ENCODE data around the gene HBZ.
"Not testable (repeated sequence)": the region's sequence is repeated elsewhere in the genome, so short reads cannot be mapped to it uniquely, and the experiment has no call there.

Gene HBZ

DNA sequence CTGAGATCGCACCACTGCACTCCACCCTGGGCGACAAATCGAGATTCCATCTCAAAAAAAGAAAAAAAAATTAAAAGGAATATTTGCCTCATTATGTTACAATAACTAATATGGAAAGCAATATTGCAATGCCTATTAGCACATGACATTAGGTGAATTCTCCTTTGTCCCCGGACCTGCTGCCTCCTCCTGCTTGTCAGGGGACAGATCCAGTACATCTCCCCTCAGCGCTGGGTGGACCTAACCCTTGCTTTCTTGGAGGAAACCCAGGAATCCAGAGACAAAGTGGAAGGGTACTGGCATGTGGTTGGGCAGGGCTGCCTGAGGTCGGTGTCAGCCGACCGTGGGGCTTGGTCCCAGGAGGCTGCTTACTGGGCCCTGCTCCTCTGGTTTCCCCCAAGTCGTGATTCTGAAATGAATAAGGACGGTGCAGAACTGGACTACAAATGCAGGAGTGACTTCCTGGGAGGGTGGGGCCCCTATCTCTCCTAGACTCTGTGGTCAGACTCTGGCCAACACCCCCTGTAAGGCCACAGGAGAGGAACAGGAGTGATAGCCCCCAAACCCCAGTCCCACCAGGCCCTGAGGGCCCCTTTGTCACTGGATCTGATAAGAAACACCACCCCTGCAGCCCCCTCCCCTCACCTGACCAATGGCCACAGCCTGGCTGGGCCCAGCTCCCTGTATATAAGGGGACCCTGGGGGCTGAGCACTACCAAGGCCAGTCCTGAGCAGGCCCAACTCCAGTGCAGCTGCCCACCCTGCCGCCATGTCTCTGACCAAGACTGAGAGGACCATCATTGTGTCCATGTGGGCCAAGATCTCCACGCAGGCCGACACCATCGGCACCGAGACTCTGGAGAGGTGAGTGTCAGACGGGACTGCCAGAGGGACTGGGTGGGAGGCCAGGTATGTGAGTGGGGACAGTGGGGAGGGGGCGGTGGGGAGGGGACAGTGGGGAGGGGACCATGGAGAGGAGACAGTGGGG, at the start of gene HBZ:
Gene HBZ (plus strand): TSS at position 504 of the 988 bp plus-strand sequence. CDS start 266 bp downstream, at position 770.
- DNase-seq, result no peak

DNA sequence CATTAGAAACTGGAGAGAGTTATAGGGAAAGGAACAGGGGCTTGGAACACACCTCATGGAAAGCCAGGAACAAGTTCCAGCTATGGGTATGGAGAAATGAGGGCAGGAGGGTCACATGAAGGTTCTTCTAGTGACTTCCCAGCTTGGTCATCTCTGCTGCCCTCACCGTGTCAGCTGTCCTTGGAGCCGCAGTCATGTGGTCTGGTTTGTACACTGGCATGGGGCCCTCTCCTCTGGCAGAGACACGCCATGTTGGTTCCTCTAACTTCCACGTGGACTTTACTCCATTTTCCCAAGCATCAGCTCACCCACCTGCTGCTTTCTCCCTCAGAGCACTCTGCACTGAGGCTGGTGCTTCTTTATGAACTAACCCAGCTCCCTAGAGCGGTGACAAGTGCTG, 48.1 kb upstream of the HBZ start:
- DNase-seq, result no peak

DNA sequence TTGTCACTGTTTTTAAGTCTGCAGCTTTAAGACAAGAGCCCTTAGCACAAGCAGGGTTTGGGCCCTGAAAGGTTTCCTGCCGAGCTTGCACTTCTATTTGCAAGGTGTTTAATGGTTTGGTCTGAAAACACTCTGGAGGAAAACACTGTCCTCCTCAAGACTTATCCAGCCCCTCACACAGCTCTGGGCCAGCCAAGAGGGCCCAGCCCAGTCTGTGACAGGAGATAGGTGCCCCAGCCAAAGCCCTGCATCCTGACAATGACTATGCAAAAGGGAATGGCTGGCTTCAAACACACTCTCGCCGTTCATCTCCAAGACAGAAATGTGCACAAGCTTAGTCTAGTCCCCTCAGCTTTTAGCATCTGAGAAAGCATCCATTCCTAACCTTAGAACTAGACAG, 47.5 kb upstream of the HBZ start:
- no peak for DNase-seq

DNA sequence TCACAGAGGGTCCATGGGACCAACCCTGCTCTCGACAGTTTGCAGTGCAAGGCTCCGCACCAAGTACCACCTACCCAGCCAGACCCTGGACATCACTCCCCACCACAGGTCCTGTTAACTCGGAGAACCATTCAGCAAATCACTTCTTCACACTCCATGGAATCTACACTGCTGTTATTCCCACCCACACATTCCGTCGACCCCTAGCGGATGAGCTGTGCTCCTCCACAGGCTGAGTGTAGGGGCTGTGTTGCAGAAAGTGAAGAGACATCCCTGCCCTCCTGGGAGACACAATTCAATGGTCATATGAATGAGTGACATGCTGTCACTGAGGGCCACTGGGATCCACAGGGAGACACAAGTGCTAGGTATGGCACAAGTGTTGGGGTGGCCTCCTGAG, 46.9 kb upstream of the HBZ start:
- DNase-seq, result no peak

DNA sequence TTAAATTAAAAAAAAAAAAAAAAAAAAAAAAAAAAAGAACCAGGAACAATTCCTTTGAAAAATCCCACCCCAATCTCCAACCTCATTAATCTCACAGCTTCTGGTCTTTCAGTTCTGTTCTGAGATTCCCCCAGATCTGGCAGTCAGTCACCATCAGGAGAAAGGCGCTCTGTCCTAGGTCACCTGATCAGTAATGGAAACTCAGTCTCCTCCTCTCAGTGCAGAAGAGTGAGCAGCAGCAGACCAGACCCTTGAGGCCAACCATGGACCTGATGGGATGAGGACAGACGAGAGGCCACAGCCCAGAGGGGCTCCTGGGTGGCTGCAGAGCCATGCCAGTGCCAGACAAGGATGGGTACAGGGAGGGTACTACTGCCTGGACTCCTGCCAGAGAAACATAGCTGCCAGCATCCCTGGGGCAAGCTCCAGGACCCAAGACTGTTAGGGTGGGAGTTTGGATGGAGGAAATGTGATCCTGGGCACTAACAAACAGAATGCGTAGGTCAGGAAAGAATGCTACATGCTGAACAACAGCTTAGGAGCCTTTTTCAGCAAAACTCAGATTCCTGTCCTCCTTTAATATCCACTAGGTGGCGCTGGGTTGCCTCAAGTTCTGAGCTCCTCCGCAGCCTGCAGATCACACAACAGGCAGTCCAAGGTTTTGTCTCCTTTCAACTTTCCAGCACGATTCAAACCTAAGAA, 45.7 kb upstream of the HBZ start:
- DNase-seq, result no peak

DNA sequence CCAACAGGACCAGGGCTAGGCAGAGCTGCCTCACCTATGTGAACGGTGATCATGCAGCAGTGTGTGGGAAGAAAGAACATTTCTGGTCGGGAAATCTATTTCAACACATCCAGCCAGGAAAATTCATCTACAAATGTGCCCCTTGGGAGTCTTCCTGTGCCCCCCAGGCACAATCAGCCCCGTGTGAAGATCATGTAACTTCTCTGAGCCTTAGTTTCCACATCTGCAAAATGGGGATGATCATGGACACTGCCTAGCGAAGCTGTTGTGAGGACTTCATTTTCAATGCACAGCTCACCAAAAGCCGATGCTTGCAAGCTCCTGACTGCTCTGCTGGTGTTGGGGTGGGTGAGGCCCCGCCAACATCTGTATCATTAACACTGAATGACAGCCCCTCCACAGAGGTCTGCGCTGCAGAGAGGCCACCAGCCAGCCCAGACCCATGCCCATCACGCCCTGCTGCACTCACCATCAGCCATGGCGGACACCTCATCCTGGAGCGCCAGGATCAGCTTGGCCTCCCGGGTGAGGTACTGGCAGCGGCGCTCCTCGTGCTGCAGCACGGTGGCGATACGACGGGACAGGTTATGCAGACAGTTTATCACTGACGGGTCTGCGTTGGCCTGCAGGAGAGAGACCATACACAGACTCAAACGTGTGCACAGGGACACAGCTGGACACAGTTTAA, 40.1 kb upstream of the HBZ start:
- DNase-seq, result no peak

DNA sequence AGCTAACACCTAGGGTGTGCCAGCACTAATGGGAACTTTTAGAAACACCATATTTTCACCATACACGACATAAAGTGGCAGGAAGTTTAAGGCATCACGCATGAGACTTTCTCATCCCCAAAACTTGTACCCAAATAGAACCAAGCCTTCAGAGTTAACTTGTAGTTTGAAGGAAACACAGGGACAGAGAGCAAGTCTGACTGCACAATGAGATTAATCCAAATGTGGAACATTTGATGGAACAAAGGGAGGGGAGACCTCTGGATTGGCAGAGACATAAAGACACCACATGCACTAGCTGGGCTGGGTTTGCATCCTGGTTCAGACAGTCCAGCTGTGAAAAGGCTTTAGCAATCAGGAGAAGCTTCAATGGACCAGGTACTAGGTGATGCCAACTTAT, 38.1 kb upstream of the HBZ start:
- DNase-seq, result no peak

DNA sequence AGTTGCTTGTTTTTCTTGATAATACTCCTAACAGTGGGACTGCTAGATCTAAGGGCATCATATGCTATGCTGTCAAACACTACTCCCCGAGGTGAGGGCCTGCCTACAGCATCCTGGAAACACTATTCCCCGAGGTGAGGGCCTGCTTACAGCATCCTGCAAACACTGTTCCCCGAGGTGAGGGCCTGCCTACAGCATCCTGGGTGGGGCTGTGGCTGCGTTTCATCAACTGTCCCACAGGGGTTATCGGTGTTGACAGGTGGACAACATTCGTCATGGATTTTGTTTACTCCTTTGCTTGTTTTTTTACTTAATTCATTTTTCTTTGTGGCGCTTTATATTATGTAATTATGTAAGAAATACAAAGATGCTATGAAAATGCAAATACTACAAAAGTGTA, 36.4 kb upstream of the HBZ start:
- no peak for DNase-seq

DNA sequence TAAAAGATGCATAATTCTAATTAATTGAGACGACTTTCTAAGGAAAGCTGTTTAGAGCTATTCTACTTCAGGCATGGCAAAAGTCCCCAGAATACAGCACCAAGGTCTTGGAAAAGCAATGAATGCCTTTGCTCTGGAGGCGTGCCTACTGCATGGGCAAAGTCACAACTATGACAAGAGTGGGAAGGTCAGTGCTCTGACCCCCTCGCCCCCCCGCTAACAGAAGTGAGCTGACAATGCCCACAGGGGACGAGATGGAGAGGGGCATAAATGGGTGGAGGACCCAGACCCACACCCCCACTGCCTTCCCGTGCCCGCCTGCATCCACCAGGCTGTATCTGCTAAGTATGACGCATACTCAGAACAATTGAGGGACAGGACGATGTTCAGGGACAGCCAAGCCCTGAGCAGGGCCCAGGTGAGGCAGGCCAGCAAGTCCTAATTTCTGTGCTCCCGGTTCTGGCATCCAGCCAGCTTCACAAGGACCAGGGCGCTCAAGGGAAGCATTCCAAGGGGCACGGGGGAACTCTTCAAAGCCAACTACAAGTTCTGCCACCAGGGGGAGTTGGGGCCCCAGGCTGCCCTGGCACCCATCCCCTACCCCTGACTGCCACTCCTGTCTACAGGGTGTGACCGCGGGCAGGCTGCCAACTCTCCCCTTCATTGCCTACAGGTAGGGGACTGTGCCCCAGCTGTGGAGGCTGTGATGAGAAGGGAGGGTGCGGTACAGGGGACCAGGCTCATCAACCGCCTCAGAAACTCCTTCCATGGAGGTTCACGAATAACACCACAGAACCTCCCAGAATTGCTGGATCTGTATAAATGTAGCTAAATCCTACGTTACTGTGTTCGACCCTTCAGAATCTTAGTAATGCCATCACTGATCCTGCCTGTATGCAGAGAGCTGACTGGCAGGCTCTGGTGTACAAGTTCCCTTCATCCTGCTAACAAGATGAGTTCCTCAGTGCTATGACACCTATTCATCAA, 34.8 kb upstream of the HBZ start:
- DNase-seq, result no peak

DNA sequence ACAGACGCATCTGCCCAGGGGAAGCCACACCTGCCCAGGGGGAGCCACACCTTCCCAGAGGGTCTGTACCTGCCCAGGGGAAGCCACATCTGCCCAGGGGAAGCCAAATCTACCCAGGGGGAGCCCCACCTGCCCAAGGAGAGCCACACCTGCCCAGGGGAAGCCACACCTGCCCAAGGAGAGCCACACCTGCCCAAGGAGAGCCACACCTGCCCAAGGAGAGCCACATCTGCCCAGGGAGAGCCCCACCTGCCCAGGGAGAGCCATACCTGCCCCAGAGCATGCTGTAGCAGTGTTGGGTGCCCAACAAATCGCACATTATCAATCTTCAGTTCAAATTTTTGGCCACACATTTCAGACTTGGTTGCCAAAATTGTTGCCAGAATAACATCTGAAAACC, 33.6 kb upstream of the HBZ start:
- DNase-seq, result no peak

DNA sequence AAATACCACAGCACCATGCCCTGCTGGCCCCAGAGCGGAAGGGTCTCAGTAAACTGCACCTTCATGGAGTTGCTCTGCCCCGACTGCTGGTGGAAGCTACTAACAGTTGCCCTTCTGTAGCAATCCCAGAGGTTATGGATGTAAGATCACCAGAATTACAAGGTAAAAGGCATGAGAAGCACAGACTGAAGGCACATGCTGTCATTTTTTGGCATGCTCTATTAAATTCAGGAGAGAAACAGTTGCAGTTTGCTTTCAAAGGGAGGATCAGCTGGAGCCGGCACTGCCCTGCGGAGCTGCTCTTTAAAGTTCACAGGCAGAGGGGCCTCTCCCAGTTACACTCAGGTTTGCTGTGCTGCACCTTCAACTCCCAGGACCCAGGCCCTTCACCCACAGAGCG, 33.1 kb upstream of the HBZ start:
- DNase-seq, result no peak

DNA sequence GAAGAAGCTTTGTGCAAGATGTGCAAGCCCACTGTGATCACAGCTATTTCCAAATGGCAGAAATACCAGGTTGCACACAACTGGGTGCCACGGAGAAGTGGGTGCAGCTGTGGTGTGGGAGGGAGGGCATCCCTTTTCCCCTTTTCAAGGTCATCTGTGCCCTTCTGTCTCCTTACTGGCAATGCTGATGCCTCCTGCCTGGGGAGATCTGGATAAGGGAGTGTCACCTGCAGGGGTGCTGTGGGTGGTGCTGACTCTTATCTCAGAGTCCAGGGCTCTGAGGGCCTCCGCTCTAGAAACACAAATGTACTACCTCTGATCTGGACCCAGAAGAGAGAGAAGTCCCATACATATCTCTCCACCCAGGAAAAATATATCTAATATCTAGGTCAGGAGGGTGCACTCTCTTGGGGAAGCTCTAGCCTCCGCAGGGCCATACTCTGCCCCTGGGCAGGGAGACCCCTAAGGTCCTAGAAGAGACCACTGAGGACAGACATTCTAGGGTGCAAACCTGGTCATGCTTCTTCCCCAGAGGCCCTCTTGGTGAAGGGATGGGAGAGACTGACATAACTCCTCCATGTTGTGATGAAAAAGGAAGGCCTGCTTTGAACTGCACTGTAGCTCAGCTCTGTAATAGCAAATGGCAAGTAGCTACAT, 32.5 kb upstream of the HBZ start:
- no peak for DNase-seq

DNA sequence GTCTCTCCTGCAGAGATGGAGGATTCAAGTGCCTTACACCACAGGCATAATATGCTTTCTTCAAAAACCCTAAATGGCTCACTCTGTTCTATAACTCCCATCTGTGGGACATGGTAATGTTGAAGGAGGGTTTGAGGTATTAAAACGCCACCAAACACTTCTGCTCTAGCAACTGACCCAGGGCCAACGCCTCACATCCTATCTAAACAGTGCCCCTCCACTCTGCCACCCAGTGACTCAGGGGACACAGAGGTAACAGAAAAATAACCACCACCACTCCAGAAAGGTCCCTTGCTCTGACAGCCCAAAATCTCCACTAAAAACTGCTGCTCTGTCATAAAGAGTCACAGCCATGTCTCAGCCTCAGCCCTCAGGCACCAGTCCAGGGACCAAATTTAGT, 31.7 kb upstream of the HBZ start:
- no peak for DNase-seq

DNA sequence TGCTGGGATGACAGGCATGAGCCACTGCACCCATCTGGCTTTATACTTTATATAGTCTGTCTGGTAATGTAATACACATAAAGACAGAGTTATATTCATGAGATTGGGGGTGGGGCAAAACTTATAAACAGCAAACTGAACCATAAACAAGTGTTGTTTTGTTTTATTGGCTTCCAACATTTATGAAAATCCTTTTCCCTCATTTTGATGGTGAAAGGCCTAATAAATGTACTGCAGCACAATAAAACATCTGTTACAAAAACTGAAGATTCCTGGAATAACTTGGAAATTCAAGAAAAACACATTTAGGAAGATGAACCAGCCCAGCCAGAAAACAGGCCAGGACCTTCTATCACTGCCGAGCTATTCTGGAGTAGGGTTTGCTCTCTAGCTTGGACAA, 30.1 kb upstream of the HBZ start:
- DNase-seq, result no peak

DNA sequence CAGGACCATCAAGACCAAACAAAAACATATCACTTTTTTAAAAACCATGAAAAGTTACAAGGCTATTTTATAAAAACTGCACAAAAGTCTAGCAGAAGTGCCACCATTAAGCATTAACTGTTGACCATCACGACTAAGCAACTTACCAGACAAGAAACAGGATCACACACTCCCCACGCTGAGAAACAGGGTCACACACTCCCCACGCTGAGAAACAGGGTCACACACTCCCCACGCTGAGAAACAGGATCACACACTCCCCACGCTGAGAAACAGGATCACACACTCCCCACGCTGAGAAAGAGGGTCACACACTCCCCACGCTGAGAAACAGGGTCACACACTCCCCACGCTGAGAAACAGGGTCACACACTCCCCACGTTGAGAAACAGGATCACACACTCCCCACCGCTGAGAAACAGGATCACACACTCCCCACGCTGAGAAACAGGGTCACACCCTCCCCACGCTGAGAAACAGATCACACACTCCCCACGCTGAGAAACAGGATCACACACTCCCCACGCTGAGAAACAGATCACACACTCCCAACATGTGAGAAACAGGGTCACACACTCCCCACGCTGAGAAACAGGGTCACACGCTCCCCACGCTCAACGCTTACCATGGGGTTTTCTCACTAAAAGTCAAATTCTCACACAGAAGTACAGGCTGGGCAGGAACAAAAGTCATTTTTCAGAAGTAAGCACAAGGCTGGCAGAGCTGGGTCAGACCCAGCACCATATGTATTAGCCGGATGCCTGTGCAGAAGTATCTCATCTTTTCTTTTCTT, 28.7 kb upstream of the HBZ start:
- DNase-seq, result not testable (repeated sequence)

DNA sequence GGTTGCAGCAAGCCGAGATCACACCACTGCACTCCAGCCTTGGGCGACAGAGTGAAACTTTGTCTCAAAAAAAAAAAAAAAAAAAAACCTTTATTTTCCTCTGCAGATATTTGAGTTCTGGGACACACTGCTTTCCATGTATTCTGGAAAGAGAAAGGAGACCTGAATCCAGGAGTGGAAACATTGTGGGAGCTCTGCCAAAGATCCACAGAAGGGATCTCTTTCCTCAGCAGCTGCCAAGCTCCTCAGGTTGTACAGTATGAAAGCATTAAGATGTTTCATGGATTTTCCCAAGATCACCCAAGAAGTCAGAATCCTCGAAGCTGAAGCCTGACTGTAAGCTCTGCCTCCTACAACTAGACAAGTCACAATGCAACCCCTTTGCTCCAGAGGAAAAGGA, 27.4 kb upstream of the HBZ start:
- no peak for DNase-seq

DNA sequence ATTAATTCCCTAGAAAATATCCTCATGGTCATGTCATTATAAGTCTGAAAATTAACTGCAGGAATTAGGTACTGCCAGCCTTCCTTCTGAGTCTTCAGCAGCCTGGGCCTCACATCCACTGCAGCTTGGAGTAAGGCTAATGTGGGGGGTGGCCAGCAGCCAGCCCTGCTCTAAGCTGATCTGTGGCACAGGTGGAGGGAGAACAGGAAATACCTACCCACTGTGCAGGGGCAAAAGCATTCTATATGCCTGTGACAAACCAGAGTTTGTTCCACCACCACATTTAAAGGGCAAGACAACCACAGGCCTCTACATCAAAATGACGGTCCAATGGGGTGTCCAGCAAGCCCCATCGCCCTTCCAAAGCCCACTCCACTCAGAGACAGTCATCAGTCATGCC, 23.4 kb upstream of the HBZ start:
- no peak for DNase-seq

DNA sequence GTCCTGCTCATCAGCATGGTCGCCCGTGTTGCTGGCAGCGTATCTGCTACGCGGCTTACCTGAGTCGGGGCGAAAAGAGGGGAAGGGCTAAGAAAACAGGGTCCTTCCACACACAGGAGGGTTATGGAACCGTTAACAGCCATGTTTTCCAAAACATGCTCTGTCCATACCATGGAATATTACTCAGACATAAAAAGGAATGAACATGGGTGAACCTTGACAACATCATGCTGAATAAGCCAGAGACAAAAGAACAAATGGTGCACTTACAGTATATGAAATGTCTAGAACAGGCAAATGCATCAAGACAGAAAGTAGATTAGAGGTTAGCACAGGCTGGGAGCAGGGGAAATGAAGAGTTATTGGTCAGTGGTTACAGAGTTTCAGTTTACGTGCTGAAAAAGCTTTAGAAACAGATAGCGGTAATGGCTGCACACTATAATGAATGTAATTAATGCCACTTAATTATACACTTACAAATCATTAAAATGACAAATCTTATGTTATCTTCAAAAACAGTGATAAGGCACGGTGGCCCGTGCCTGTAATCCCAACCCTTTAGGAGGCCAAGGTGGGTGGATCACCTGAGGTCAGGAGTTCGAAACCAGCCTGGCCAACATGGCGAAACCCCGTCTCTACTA, 21.8 kb upstream of the HBZ start:
- DNase-seq, result no peak

DNA sequence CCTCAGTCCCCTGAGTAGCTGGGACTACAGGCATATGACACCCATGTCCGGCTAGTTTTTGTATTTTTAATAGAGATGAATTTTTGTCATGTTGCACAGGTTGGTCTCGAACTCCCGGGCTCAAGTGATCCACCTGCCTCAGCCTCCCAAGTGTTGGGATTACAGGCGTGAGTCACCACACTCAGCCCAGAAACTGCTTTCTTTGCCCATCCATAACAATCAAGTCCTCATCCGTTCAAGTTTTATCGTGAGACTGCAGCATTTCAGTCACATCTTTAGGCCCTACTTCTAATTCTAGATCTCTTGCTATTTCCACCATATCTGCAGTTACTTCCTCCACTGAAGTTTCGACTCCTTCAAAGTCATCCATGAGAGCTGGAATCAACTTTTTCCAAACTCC, 20.3 kb upstream of the HBZ start:
- no peak for DNase-seq

DNA sequence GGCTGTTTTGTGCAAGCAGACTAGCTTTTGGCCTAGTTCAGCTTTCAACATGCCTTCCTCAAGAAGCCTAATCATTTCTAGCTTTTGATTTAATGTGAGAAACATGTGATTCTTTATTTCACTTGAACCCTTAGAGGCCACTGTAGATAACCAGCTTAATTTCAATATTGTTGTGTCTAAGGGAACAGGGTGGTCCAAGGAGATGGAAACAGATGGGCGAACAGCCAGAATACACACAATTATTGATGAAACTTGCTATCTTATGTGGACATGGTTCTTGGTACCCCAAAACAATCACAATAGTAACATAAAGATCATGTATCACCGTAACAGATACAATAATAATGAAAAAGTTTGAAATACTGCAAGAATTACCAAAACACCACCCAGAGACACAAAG, 18.7 kb upstream of the HBZ start:
- no peak for DNase-seq

DNA sequence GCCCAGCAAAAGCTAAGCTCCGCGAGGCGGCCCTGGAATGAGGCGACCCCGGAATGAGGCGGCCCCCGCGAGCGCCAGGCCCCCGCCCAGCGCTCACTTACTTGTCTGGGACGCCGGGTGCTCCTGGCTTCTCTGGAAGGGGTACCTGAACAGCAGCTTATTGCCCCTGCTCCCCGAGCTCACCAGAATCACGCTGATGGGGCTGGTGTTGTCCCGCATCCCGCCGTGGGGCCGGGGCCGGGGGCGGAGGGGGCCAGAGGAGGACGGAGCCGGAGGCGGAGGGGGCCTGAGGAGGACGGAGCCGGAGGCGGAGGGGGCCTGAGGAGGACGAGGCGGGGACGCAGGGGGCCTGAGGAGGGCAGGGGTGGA, 14.4 kb upstream of the HBZ start:
- no peak for DNase-seq
